GM21529 (cell line): ENCODE results near the gene ZNF584.

Experiments used
- ATAC-seq: cut with Tn5 transposase; IDR thresholded peaks from one replicate; pipeline ENCODE4 v1.9.1; 2021; ENCODE audit not compliant: unreplicated experiment

ZNF584 gene

DNA sequence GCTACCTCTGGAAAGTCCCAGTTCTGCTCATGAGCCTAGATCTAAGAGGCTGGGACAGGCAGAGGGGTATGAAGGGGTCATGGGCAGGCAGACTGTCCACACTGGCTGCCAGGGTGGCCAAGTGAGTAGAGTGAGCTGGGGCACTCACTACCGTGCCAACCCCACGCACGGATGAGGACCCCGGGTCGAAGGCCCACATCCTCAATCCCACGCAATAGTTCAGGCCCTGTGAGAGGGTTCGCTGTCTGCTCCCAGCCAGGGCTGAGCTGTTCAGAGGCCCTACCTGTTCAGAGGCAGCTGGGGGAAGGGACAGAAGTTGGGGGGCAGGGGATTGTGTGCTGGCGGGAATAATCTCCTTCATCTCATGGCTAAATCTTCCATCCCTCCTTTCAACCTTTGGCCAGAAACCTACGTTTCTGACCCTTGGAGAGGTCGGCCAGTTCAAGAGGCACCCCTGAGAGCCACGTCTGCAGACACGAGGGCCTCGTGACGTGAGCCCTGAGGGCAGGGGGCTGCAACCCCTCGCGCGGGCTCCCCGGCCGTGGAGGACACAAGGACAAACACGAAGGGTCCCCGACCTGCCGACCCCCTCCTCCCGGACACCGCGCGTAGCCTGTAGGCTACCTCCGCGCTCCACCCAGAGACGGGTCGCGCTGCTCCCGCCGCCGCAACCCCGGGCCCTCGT is 22.4 kb upstream of the ZNF584 start:
- ATAC-seq, result peak; percentile 3

DNA sequence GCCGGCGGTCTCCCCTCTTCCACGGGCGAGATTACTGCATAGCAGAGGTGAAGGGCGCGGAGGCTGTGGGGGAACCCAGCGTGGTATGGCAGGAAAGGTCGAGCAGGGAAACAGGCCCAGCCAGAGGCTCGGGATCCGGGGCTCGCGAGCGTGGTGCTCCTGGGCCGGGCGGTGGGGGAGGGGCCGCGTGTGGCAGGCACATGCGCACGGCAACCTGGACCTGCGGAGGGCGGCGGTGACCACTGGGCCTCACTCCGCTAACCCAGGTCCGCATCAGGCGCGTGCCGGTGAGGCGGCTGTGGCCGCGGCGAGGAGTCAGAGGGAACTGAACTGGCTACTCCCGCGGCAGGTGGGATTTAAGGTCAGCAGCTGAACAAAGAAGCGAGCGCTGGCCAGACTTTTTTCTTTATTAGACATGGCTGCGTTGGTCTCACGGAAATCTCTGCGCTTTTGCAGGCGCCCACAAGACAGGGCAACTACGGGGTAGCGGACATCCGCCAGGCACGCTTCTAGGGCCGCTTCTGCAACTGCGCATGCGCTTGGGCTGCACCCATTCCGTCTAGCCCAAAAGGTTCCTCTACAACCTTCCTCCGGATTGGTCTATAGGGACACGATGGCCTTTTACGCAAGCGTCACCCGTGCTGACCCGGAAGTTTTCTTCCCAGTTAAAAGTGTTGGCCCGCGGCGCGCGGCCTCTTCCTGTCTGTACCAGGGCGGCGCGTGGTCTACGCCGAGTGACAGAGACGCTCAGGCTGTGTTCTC is 21.7 kb upstream of the ZNF584 start, which contains the start of gene RPS5:
TSS of gene RPS5 (plus strand) at position 694 of the 762 bp plus-strand sequence. CDS start 869 bp downstream, outside the sequence.
- peak; percentile 81 for ATAC-seq

DNA sequence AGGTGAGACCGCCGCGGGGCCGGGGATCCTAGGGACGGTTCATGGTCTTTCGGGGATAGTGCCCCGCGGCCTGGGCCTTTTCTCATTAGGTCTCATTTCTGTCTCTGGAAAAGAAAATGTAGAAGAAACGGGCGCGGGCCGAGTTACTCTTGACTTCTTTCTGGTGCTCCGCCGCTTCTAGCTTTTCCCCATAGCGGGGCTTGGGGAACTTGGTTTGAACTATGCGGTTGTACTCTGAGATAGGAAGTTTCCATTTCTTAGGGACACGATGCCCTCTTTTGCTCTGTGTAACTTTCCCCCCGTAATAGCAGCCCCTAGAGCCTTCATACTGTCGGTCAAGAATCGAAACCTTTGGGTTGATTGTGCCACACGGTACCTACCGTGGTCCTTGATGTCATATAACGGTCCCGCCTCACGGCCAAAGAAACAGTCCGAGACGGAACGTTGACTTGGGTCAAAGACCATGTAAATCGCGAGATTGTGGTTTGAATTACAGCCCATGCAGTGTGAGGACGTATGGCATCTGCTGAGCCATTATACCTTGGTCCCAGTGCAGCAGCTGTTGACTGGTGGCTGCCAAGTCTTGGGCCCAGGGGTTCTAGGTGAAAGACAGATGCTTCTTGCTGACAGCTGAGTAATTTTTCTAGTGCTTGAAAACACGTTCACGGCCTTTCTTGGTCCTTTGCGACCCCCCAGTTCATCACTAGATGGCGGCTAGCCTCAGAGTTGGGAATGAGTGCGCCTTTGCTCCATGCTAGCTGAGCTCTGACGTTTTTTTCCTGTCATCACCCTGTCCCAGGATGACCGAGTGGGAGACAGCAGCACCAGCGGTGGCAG is 20.9 kb upstream of the ZNF584 start:
- peak; percentile 2 for ATAC-seq

DNA sequence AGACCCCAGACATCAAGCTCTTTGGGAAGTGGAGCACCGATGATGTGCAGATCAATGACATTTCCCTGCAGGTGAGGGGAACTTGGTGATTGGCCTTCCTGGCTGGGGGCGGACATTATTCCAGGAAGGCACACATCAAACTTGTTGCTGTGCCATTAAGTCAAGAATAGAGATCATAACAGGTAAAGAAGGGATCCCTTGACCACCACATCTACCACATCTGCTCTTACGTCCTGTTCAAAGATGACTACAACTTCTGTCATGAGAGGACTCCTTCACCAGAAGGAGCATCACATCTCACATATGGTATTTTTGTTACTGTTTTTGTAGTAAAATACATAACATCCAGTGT is 20.3 kb upstream of the ZNF584 start:
- ATAC-seq, result no peak

DNA sequence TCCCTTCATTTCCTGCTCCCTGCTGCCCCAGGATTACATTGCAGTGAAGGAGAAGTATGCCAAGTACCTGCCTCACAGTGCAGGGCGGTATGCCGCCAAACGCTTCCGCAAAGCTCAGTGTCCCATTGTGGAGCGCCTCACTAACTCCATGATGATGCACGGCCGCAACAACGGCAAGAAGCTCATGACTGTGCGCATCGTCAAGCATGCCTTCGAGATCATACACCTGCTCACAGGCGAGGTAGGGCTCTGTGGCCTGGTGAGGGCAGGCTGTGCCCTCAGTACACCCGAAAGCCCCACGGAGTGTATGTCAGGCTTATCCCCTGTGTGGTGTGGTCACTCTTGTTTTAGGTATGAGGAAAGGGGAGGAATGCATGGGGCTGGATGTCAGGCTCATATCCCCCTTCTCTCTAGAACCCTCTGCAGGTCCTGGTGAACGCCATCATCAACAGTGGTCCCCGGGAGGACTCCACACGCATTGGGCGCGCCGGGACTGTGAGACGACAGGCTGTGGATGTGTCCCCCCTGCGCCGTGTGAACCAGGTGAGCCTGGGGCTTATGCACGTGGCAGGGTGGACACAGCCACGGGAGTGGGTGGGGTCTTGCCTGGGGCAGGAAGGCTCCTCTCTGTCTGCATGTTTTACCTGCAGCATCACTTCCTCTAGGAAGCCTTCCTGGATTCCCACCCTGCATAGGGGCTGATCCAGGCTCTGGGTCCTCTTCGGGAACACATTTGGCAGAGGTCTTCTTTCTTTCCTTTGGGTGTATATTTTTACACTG is 15.3 kb upstream of the ZNF584 start:
- ATAC-seq, result no peak

DNA sequence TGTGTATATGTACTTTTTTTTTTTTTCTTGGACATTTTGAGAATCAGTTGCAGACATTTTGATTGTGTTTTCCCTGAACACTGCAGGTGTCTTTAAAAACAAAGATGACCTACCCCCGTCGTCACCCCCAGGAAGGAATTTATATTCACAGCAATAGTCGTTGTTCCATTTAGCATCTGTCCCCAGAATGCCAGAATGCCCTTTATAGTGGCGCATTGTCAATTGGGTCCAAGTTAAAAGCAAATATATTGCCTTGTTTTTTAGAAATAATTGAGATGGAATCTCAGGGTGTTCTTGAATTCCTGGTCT is 14.8 kb upstream of the ZNF584 start:
- ATAC-seq, result no peak

DNA sequence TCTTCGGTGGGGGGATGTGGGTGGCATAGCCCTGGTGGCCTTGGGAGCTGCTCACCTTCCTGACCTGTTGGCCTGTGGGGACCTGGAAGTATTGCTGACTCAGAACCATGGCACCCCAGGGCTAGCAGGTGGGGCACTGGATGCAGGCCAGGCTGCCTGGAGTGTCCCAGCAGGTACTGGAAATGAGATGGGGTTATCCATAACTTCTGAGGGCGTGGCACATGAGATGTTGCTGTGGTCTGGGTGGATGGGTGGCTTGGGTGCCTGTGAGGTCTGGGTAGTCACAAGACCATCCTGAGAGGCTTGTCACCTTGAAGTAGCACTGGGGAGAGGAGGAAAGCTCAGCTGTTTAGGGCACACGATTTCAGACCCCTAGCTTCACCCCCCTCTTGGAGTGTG is 13.6 kb upstream of the ZNF584 start:
- ATAC-seq, result no peak

DNA sequence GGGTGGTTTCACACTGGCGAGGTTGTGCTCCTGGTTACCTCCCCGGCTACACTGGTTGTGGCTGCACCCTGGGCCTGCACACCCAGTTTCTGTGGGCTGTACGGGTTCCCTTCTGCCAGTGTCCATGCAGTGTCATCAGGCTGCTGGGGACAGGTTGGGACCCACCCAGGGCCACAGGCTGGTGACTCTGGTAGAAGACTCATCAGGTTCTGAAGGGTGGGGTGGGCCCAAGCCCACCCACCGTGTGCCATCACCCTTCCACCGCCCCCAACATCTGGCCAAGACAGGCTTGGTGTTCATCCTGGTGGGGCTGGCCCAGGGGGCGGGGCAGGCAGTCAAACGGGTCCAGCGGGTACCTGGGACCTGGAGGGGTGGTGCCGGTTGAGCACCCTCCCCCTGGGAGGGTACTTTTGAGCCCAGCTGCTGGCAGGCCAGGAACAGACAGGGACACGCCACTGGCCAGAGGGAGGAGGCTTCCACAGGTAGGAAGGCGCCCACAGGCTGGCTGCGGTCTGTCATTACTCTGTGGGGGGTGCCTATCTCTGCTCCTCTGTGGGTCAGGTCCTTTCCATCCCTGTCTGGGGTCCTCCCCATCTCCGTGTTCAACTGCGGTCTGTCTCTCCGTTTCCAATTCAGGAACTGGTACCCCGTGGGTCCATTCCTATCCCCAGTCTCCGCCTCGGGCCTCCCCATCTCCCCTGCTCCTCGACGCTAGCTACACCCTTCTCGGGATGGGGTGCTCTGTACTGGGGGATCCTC is 13.1 kb upstream of the ZNF584 start, which contains the start of gene RNF225:
TSS of gene RNF225 (plus strand) at position 437 of the 759 bp plus-strand sequence. CDS start 434 bp downstream, outside the sequence.
- no peak for ATAC-seq

DNA sequence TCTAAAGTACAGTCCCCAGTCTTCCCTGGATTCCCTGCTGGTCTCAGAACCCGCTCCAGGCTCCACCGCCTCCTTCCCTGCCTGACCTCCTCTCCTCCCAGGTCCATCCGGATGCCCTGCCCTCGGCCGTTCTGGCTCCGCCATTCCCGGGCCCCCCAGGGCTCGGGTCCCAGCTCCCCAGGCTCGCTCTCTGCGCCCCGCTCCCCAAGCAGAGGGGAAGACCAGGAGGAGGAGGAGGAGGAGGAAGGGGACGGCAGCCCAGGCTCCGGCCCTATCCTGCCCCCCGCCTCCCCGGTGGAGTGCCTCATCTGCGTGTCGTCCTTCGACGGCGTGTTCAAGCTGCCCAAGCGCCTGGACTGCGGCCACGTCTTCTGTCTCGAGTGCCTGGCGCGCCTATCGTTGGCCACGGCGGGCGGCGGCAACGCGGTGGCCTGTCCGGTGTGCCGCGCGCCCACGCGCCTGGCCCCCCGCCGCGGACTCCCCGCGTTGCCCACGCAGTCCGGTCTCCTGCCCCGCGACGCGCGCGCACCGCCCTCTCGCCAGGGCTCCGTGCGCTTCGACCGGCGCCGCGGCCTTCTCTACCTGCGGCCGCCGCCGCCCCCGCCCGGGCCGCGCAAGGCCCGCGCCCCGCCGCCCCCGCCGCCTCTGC is 12.3 kb upstream of the ZNF584 start:
- no peak for ATAC-seq

DNA sequence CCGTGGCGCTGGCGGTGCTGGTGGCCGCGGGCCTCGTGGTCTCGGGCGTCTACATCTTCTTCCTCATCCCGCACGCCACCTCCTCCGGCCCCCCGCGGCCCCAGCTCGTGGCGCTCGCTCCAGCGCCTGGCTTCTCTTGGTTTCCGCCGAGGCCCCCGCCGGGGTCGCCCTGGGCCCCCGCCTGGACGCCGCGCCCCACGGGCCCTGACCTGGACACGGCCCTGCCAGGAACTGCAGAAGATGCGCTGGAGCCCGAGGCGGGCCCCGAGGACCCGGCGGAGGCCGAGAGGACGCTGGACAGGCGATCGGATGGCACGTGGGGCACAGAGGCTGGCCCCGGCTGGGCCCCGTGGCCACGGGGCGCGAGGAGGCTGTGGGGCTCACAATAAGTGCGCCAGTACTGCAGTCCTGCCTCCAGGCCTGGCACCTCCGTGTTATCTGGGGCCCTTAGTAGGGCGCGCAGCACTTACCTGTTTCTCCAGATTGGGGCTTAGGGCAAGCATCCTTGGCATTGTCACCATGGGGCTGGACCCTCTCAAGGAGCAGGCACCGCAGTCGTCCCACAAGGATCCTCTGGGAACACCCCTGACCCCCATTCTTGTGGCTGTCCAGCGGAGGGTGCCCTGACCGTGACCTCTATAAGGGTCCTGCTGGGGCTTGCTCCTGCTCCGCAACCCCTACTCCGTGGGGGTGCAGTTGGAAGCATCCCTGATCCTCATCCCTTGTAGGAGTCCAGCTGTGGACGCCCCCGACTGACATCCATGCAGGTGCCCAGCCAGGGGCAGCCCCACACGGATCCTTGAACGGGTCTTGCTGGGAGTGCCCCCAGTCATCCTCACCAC is 11.5 kb upstream of the ZNF584 start:
- ATAC-seq, result no peak

DNA sequence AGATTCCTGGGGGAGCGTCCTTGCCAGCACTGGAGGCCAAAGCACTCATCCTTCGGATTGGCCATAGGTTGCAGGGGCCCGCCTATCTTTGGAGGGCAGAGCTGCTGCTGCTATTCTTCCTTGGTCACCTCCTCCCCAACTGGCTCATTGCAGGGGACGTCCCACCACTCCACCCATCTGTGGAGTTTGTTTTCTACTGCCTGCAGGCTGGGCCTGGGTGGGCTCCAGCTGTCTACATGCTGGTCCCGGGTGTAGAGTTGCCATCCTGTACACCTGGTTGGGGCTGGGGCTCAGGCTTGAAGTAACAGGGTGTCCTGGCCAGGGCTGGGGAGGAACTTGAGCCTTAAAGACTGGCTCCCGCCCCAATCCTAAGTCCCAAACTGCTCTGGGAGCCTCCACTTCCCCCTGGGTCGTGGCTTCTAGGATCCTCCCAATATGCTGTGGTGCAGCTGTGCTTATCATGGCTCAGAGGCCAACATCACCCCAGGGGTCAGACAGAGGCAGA is 10.9 kb upstream of the ZNF584 start:
- no peak for ATAC-seq

DNA sequence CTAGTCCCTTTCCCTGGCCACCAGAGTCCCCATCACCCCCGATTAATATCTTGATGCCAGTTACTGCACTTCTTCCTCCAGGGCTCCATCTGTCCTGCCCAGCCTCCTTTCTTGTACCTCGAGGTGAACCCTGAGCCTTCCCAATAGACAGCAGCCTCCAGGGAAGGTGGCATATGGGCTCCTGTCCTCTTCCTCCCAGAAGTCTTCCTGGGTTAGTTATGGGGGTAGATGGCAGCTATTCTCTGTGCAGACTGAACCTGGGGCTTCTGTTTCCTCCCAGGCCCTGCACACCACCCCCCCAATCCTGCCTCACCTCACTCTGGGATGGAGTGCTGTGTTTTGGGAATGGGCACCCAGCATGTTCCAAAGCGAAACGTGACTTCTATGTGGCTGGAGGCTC is 10.4 kb upstream of the ZNF584 start:
- no peak for ATAC-seq

DNA sequence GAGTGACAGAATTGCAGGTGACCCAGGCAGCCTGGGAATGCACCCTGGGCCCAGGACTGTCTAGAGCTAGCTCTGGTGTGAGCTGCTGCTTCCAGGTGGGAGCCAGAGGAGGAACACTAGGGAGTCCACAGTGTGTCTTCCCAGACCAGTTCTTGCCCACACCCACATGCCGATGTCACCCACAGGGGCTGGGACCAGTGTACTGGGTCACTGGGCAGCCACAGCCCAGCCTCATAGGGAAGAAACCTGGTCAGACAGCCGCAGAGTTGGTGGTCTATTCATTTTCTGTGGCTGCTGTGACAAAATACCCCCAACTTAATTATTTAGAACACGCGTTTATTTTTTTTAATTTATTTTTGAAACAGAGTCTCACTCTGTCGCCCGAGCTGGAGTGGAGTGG is 9.9 kb upstream of the ZNF584 start:
- ATAC-seq, result no peak

DNA sequence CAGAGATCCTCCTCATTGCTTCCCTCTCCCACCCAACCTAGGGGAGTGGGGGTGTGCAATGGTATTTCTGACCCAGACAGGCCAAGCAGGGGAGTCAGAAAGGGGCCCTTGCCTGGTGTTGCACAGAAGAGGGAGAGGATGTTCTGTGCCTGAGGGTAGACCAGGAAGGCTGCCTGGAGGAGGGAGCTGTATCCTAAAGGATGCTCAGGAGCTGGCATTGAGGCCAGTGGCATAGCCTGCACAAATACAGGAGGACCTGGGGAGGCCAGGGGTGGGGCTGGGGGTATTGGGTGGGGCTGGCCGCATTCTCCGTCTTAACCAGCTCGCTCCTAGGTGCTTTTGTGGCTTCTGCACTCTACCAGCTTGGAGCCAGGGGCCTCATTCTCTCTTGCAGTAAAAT is 8.5 kb upstream of the ZNF584 start:
- ATAC-seq, result no peak

DNA sequence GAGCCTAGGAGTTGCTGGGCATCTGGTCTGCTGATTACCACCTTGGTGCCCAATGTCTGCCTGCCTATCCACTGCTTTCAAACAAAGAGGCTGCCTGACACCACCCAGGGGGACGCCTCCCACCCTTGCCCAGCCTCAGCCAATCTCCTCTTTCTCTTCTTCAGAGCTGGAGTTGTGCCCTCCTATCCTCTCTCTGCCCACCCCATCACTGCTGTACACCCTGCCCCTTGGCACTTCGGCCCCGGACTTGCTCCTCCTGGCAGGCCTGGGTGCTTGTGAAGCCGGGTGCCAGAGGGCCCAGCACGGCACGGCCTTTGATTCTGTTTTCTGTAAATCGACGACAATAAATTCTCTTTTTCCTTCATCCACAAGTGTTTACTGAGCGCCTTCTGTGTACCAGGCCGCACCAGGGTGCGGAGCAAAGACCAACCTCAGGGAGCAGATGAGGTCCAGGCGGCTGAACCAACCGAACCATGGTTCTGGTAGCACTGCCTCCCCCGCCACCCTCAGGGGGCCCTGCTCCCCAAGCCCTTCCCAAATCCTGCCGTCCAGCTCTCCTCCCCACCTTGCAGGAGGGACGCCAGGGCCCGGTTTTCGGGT is 8.0 kb upstream of the ZNF584 start:
- ATAC-seq, result no peak

DNA sequence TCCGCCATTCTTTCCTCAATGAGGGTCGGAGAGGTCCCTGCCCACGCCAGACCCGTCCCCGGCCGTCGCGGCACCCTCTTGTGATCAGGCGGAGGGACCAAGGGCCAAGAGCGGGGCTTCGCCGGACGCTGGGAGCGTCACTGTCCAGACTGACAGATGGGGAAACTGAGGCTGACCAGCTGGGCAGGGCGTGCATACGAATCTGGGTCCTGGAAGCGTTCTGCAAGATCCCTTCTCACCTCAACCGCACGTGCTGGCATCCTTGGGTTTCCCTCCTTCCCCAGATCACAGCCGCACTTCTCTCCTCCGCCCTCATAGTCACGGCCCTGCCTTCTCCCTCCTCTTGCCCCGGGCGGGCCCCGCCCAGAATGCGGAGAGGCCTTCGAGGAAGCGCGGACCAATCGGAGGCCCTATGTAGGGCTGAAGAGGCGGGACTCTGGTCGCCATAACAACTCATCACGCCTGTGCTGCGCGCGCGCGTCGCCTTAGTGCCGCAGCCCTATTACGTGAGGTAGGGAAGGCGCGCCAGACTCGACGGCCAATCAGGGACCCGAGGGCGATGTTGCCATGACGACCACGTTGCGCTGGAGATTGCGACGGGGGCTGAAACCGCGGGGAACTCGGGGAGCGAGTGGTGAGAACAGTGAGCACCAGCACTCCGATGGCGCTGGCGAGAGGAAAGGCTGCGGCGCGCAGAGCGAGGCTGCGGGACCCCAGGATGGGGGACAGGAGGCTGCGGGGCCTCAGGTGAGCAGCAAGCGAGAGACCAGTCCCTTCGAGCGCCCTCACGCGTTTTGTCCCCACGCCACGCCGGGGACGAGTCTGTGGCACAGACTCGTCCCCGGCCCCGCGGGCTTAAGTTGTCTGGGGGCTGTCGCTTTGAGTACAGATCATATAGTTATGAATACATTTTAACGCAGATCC is 7.3 kb upstream of the ZNF584 start:
- ATAC-seq, result peak; percentile 97

DNA sequence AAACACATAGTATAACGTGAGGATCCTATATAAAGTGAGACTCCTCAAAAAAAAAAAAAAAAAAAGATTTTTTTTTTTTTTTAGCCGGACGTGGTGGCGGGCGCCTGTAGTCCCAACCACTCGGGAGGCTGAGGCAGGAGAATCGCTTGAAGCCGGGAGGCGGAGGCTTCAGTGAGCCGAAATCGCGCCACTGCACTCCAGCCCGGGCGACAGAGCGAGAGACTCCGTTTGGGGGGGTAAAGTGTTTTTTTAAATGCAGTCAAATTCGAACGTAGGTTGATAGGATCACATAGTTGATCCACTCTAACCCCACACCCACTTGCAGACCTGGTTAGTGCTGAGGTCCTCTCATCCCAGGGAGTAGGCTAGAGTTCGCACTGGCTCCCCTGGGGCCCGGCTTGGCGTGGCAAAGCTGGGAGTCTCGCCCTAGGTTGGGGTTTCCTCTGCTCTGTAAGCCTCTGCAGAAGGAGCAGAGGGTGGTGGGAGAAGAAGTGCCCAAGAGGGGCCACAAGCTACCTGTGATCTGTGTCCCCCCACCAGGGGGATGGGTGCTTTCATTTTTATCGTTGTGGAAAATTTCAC is 6.5 kb upstream of the ZNF584 start:
- no peak for ATAC-seq
